Esophagus squamous epithelium (tissue), 4 donors: ENCODE measurements around the gene ATRN.

Experiments
- POLR2A ChIP-seq, 4 donors: fragments of 450-650 bp; IDR thresholded peaks; one replicate each; pipeline ENCODE4 v1.6.1; 2017; ENCODE audit warnings: antibody characterized with exemption in 4 of 4, mild to moderate bottlenecking in 4 of 4, moderate library complexity in 3 of 4
- TF ChIP-seq, protein P1 (sequence below), 6 experiments: fragments of 450-650 bp in 4 of 6; fragments of 200-600 bp in 2 of 6; sonication (generic) in 2 of 6; IDR thresholded peaks; one replicate each; pipeline ENCODE4 v1.5.1; 2016 to 2019; ENCODE audit warnings: antibody characterized with exemption in 6 of 6, mild to moderate bottlenecking in 4 of 6, moderate library complexity in 4 of 6

DNA sequence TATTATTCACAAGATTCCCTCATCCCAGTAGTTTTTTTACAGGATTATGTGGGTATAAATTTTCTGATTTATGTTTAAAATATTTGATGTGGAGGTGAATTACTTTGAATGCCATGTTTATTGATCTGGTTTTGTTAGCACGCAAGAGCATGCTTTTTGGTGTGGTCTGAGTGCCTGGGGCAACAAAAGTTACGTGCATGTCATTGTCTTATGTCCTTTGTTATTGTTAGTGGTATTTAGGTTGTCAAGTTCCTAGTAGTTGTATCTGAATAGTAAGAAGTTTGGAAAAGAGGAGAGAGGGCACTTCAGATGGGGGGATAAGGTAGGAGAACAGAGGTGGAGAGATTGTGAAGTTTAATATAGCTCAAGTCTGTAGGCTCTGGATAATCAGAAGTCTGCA is 95.0 kb downstream of the ATRN start:
- TF ChIP-seq, protein P1, sequence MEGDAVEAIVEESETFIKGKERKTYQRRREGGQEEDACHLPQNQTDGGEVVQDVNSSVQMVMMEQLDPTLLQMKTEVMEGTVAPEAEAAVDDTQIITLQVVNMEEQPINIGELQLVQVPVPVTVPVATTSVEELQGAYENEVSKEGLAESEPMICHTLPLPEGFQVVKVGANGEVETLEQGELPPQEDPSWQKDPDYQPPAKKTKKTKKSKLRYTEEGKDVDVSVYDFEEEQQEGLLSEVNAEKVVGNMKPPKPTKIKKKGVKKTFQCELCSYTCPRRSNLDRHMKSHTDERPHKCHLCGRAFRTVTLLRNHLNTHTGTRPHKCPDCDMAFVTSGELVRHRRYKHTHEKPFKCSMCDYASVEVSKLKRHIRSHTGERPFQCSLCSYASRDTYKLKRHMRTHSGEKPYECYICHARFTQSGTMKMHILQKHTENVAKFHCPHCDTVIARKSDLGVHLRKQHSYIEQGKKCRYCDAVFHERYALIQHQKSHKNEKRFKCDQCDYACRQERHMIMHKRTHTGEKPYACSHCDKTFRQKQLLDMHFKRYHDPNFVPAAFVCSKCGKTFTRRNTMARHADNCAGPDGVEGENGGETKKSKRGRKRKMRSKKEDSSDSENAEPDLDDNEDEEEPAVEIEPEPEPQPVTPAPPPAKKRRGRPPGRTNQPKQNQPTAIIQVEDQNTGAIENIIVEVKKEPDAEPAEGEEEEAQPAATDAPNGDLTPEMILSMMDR (IDR thresholded peaks at IDR 0.05): no peak
- TF ChIP-seq POLR2A (IDR thresholded peaks at IDR 0.05): no peak
